Upper lobe of left lung (tissue), 6 donors: ENCODE data around the gene TTK. TPM values are rescaled to one million over a fixed set of nuclear protein-coding genes. Genes with fewer than 3 reads are reported as not detected.

Experiments used
- ATAC-seq, 2 donors: fragments of 200-7000 bp; cut with Tn5 transposase; one replicate each; pipeline ENCODE4 v1.9.1; 2022; ENCODE audit warnings: mild to moderate bottlenecking in 2 of 2, moderate library complexity in 2 of 2; ENCODE audit not compliant: low FRiP score in 2 of 2
- DNase-seq, 2 donors: peaks; one replicate each; pipeline ENCODE4 v3.0.0-alpha.2; 2019 to 2020
- H3K27ac ChIP-seq, 4 donors: fragments of 200-600 bp; sonication (generic); one replicate each; pipeline ENCODE4 v1.5.1; 2016 to 2019
- H3K27me3 ChIP-seq, 4 donors: fragments of 200-600 bp; sonication (generic); one replicate each; pipeline ENCODE4 v1.5.1; 2017 to 2019
- H3K36me3 ChIP-seq, 4 donors: fragments of 200-600 bp; sonication (generic); one replicate each; pipeline ENCODE4 v1.5.1; 2016 to 2019
- H3K4me1 ChIP-seq, 4 donors: fragments of 200-600 bp; sonication (generic); one replicate each; pipeline ENCODE4 v1.5.1; 2018 to 2019
- H3K4me3 ChIP-seq, 4 donors: fragments of 200-600 bp; sonication (generic); one replicate each; pipeline ENCODE4 v1.5.1; 2017 to 2019; ENCODE audit warnings: mild to moderate bottlenecking in 2 of 4, moderate library complexity in 1 of 4
- H3K9me3 ChIP-seq, 4 donors: fragments of 200-600 bp; sonication (generic); one replicate each; pipeline ENCODE4 v1.5.1; 2018 to 2019
- CTCF ChIP-seq, 6 experiments: fragments of 450-650 bp in 4 of 6; fragments of 200-600 bp in 2 of 6; sonication (generic) in 2 of 6; IDR thresholded peaks; one replicate each; pipeline ENCODE4 v1.5.1; 2016 to 2019; ENCODE audit warnings: antibody characterized with exemption in 6 of 6
- EP300 ChIP-seq, 4 donors: sonication (generic); formaldehyde crosslinking; IDR thresholded peaks; one replicate each; pipeline ENCODE4 v1.5.1; 2017; ENCODE audit warnings: antibody characterized with exemption in 4 of 4, control low read depth in 2 of 4
- POLR2A ChIP-seq, 4 donors: fragments of 450-650 bp; IDR thresholded peaks; one replicate each; pipeline ENCODE4 v1.5.1; 2016 to 2017; ENCODE audit warnings: antibody characterized with exemption in 4 of 4, mild to moderate bottlenecking in 2 of 4
- POLR2AphosphoS5 ChIP-seq, 2 donors: sonication (generic); formaldehyde crosslinking; IDR thresholded peaks; one replicate each; pipeline ENCODE4 v1.5.1; 2017; ENCODE audit warnings: antibody characterized with exemption in 2 of 2
- WGBS, 2 donors: methylation state at CpG; one replicate each; pipeline ENCODE4 v1.1.5; 2017 to 2018; 5-methylcytosine and 5-hydroxymethylcytosine counted together
- total RNA-seq, 6 donors: library from RNA; depleted of rRNA in 4 of 6; stranded (reverse); fragments of >200 nt in 4 of 6; gene quantifications; one replicate each; pipeline versions ENCODE4 v1.1.0 to v1.2.1, GENCODE V29; 2016 to 2021
- donor health status: DM: no; HTN: no; CAD: no; lungs with moderate emphysema.
- donor health status: DM: no; HTN: yes; CAD: no; lungs with severe emphysema.

Gene TTK
- total RNA-seq, 6 donors from 2014 or later = 0.91 to 2.3 (median 1.4) TPM; not detected in 2

GRCh38 chr6:79971193-79971592, 33.3 kb upstream of the TTK start:
- H3K4me3 ChIP-seq = no peak overlapping the region
- H3K9me3 ChIP-seq = peaks cover 0 to 5% (median 0%) of the 10 kb centered on the region in 4 donors
- TF ChIP-seq POLR2A (IDR thresholded peaks at IDR 0.05) (no peak), CTCF (IDR thresholded peaks at IDR 0.05) (no peak), POLR2AphosphoS5 (IDR thresholded peaks at IDR 0.05) (no peak), EP300 (IDR thresholded peaks at IDR 0.05) (no peak)
- H3K27me3 ChIP-seq = no peaks in the 10 kb centered on the region
- ATAC-seq (no peak), DNase-seq (no peak)
- no peaks in the 10 kb centered on the region for H3K4me1 ChIP-seq
- H3K27ac ChIP-seq = no peak overlapping the region
- no peaks in the 10 kb centered on the region for H3K36me3 ChIP-seq

GRCh38 chr6:79981652-79982051, 22.8 kb upstream of the TTK start:
- Histone ChIP-seq H3K27me3 (no peaks in the 10 kb centered on the region), H3K4me3 (no peak overlapping the region), H3K9me3 (no peaks in the 10 kb centered on the region), H3K36me3 (no peaks in the 10 kb centered on the region), H3K27ac (no peak overlapping the region), H3K4me1 (no peaks in the 10 kb centered on the region)
- DNase-seq (no peak), ATAC-seq (no peak)
- TF ChIP-seq CTCF (IDR thresholded peaks at IDR 0.05) = no peak
- no peak for TF ChIP-seq EP300 (IDR thresholded peaks at IDR 0.05)
- TF ChIP-seq POLR2AphosphoS5 (IDR thresholded peaks at IDR 0.05) = no peak
- TF ChIP-seq POLR2A (IDR thresholded peaks at IDR 0.05) = no peak
- WGBS, 2 donors = 90 to 91% methylated on average over 4 of the region's 4 CpGs

- Histone ChIP-seq H3K27me3 (no peaks in the 10 kb centered on the region), H3K4me1 (no peaks in the 10 kb centered on the region), H3K36me3 (no peaks in the 10 kb centered on the region), H3K9me3 (no peaks in the 10 kb centered on the region), H3K4me3 (no peak overlapping the region), H3K27ac (no peak overlapping the region)
- ATAC-seq = no peak
- no peak for TF ChIP-seq CTCF (IDR thresholded peaks at IDR 0.05)
- 49 to 58% methylated on average over 2 of the region's 2 CpGs for WGBS, 2 donors
- no peak for DNase-seq
Measured at GRCh38 chr6:79984261-79984660, 20.2 kb upstream of the TTK start.

GRCh38 chr6:79985128-79985527, 19.3 kb upstream of the TTK start:
- no peaks in the 10 kb centered on the region for H3K4me1 ChIP-seq
- H3K27me3 ChIP-seq = no peaks in the 10 kb centered on the region
- ATAC-seq = no peak
- H3K36me3 ChIP-seq = no peaks in the 10 kb centered on the region
- H3K9me3 ChIP-seq = no peaks in the 10 kb centered on the region
- no peak overlapping the region for H3K4me3 ChIP-seq
- H3K27ac ChIP-seq = no peak overlapping the region
- TF ChIP-seq POLR2A (IDR thresholded peaks at IDR 0.05) (no peak), POLR2AphosphoS5 (IDR thresholded peaks at IDR 0.05) (no peak)
- no peak for DNase-seq

GRCh38 chr6:79989641-79990040, 14.8 kb upstream of the TTK start:
- 92 to 96% methylated on average over 1 of the region's 1 CpG for WGBS, 2 donors
- Histone ChIP-seq H3K36me3 (no peaks in the 10 kb centered on the region), H3K27ac (no peak overlapping the region), H3K4me1 (no peaks in the 10 kb centered on the region), H3K27me3 (no peaks in the 10 kb centered on the region), H3K4me3 (no peak overlapping the region), H3K9me3 (no peaks in the 10 kb centered on the region)
- no peak for DNase-seq
- ATAC-seq = no peak
- TF ChIP-seq CTCF (IDR thresholded peaks at IDR 0.05) (no peak), POLR2AphosphoS5 (IDR thresholded peaks at IDR 0.05) (no peak), EP300 (IDR thresholded peaks at IDR 0.05) (no peak), POLR2A (IDR thresholded peaks at IDR 0.05) (no peak)
